Neural progenitor cell (in vitro differentiated cells): ENCODE data around the gene ZNF213. TPM values are rescaled to one million over a fixed set of nuclear protein-coding genes. Genes with fewer than 3 reads are reported as not detected.
A peak's percentile ranks its signal among the peaks of the same experiment; 100 is the strongest.
"Not testable (repeated sequence)": the region's sequence is repeated elsewhere in the genome, so short reads cannot be mapped to it uniquely, and the experiment has no call there.

Source experiments
- DNase-seq: peaks from one replicate; pipeline ENCODE4 v3.0.0-alpha.2; 2016; ENCODE audit warnings: low spot score
- H2AFZ ChIP-seq: fragments of 200-600 bp; sonication (generic); replicated peaks from 2 replicates; pipeline ENCODE4 v1.6.1; 2016; ENCODE audit warnings: antibody characterized with exemption
- H3F3A ChIP-seq: fragments of 200-600 bp; sonication (generic); 2 replicates; pipeline ENCODE4 v1.6.1; 2016; ENCODE audit warnings: antibody characterized with exemption, low read depth
- H3K27ac ChIP-seq: fragments of 200-600 bp; sonication (generic); 2 replicates; pipeline ENCODE4 v1.5.1; 2016; ENCODE audit warnings: mild to moderate bottlenecking
- H3K27me3 ChIP-seq: fragments of 200-600 bp; sonication (generic); 2 replicates; pipeline ENCODE4 v1.6.1; 2016; ENCODE audit warnings: mild to moderate bottlenecking, moderate library complexity
- H3K36me3 ChIP-seq: fragments of 200-600 bp; sonication (generic); 2 replicates; pipeline ENCODE4 v1.5.1; 2016
- H3K4me1 ChIP-seq: fragments of 200-600 bp; sonication (generic); 2 replicates; pipeline ENCODE4 v1.6.1; 2016; ENCODE audit warnings: mixed run types
- H3K4me2 ChIP-seq: fragments of 200-600 bp; sonication (generic); 2 replicates; pipeline ENCODE4 v1.6.1; 2016
- H3K4me3 ChIP-seq: fragments of 200-600 bp; sonication (generic); 2 replicates; pipeline ENCODE4 v1.5.1; 2016
- H3K79me2 ChIP-seq: fragments of 200-600 bp; sonication (generic); 2 replicates; pipeline ENCODE4 v1.6.1; 2016; ENCODE audit warnings: low read depth
- H3K9ac ChIP-seq: fragments of 200-600 bp; sonication (generic); 2 replicates; pipeline ENCODE4 v1.6.1; 2016
- H3K9me3 ChIP-seq: fragments of 200-600 bp; sonication (generic); 2 replicates; pipeline ENCODE4 v1.5.1; 2016; ENCODE audit warnings: low read depth
- H4K20me1 ChIP-seq: fragments of 200-600 bp; sonication (generic); 2 replicates; pipeline ENCODE4 v1.6.1; 2016; ENCODE audit warnings: low read depth
- H3K27ac Mint-ChIP-seq: 3 replicates; pipeline ENCODE4 v1.8.0; 2021; ENCODE audit warnings: mixed read lengths
- H3K27me3 Mint-ChIP-seq: 2 replicates; pipeline ENCODE4 v1.8.0; 2022; ENCODE audit warnings: low read depth, mild to moderate bottlenecking, inconsistent platforms, moderate library complexity, mixed read lengths; ENCODE audit not compliant: insufficient read depth
- H3K36me3 Mint-ChIP-seq: 3 replicates; pipeline ENCODE4 v1.8.0; 2021; ENCODE audit warnings: mixed read lengths
- H3K4me1 Mint-ChIP-seq: 3 replicates; pipeline ENCODE4 v1.8.0; 2021; ENCODE audit warnings: mixed read lengths
- H3K4me3 Mint-ChIP-seq: 3 replicates; pipeline ENCODE4 v1.8.0; 2021; ENCODE audit warnings: mild to moderate bottlenecking, moderate library complexity, mixed read lengths
- H3K9me3 Mint-ChIP-seq: 3 replicates; pipeline ENCODE4 v1.8.0; 2020; ENCODE audit warnings: mixed read lengths
- EZH2 ChIP-seq: fragments of 200-600 bp; sonication (generic); IDR thresholded peaks from 2 replicates; pipeline ENCODE4 v1.6.1; 2017; ENCODE audit warnings: antibody characterized with exemption, mild to moderate bottlenecking, moderate library complexity
- EZH2phosphoT487 ChIP-seq: fragments of 200-600 bp; sonication (generic); IDR thresholded peaks from 2 replicates; pipeline ENCODE4 v1.6.1; 2017; ENCODE audit warnings: antibody characterized with exemption
- total RNA-seq: library from RNA; depleted of rRNA; stranded (reverse); fragments of >200 nt; gene quantifications from 2 replicates; pipeline ENCODE4 v1.2.3, GENCODE V29; 2015; ENCODE audit warnings: low replicate concordance
- TF ChIP-seq, protein P1 (sequence below): fragments of 200-600 bp; sonication (generic); IDR thresholded peaks from 2 replicates; pipeline ENCODE4 v1.5.1; 2017; ENCODE audit warnings: antibody characterized with exemption, mild to moderate bottlenecking

Gene ZNF213
- total RNA-seq, 1 donor from 2014 or later = 1.3 TPM

DNA sequence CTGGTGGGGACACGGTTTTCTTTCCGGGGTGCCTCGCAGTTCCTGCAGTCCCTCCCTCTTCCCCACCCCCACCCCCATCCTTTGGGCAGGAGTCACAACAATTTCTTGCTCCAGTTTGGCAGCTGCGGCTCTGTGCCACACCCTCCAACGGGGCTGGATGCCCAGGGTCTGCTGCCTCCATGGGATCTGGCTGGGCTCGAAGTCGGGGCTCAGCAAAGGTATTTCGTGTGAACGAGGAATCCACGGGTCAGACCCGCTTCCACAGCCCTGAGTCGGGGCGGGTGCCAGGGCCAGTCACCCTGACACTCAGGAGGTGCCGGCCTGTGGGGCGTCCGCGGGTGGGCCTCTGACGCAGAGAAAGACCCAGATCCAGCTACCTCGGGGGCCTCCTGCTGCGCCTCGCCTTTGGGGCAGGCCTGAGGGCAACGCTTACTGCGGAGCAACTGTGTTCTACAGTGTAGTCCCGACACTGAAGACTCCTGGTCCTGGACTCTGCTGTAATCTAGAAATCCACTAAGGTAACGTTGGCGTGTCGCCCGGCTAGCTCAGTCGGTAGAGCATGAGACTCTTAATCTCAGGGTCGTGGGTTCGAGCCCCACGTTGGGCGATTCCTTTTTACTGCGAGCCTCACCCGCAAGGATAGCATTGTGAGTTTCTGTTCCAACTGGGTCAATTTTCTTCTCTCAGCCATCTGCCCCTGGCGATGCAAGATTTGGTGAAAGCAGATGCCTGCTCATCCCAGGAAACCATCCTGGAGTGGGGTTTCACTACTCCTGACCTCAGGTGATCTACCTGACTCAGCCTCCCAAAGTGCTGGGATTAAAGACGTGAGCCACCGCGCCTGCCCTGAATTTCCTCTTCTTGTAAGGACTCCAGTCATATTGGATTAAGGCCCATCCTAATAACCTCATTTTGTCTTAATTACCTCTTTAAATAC lies 40.6 kb downstream of the ZNF213 start:
- Histone ChIP-seq H3K4me1 (peaks cover 22% of the 10 kb centered on the region), H3K36me3 (no peaks in the 10 kb centered on the region), H3K4me2 (peak overlapping the region; percentile 59), H3K9ac (no peak overlapping the region), H3K9me3 (no peaks in the 10 kb centered on the region), H3K4me3 (peak overlapping the region; percentile 48), H3K79me2 (no peaks in the 10 kb centered on the region), H3K27me3 (peaks cover 100% of the 10 kb centered on the region), H3K27ac (no peak overlapping the region), H3F3A (peaks cover 43% of the 10 kb centered on the region), H4K20me1 (peaks cover 22% of the 10 kb centered on the region), H2AFZ (no peak overlapping the region)
- TF ChIP-seq EZH2 (no peak), EZH2phosphoT487 (no peak)
- TF ChIP-seq, protein P1, sequence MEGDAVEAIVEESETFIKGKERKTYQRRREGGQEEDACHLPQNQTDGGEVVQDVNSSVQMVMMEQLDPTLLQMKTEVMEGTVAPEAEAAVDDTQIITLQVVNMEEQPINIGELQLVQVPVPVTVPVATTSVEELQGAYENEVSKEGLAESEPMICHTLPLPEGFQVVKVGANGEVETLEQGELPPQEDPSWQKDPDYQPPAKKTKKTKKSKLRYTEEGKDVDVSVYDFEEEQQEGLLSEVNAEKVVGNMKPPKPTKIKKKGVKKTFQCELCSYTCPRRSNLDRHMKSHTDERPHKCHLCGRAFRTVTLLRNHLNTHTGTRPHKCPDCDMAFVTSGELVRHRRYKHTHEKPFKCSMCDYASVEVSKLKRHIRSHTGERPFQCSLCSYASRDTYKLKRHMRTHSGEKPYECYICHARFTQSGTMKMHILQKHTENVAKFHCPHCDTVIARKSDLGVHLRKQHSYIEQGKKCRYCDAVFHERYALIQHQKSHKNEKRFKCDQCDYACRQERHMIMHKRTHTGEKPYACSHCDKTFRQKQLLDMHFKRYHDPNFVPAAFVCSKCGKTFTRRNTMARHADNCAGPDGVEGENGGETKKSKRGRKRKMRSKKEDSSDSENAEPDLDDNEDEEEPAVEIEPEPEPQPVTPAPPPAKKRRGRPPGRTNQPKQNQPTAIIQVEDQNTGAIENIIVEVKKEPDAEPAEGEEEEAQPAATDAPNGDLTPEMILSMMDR = no peak
- Mint-ChIP-seq H3K4me3 (peak overlapping the region; percentile 65), H3K9me3 (no peaks in the 10 kb centered on the region), H3K4me1 (peaks cover 26% of the 10 kb centered on the region), H3K36me3 (no peaks in the 10 kb centered on the region), H3K27ac (no peak overlapping the region), H3K27me3 (peaks cover 75% of the 10 kb centered on the region)
- DNase-seq = peak; percentile 53

DNA sequence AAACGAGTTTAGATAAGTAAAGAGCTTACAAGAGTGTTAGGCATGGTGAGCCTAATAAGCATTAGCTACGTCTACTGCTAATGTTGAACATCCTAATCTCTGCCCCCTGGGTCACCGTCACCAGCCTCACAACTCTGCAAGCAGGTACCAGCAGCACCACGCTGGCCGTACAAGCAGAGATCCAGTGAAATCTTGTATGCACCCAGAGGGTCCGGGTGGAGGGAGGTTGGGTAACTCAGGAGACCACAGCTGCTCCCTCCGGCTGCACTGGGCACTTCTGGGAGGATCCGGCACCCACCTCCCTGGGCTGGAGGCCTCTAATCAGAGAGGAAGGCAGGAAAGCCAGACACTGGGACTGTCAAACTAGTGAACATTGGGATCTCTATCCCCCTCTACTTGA lies 44.8 kb downstream of the ZNF213 start:
- peaks cover 100% of the 10 kb centered on the region for H3K27me3 ChIP-seq
- no peak overlapping the region for H3K4me2 ChIP-seq
- TF ChIP-seq, protein P1 = no peak
- no peak for TF ChIP-seq EZH2
- TF ChIP-seq EZH2phosphoT487 = no peak
- no peaks in the 10 kb centered on the region for H3K79me2 ChIP-seq
- H3F3A ChIP-seq = peaks cover 36% of the 10 kb centered on the region
- no peaks in the 10 kb centered on the region for H3K9me3 ChIP-seq
- peaks cover 6% of the 10 kb centered on the region for H3K9me3 Mint-ChIP-seq
- H3K36me3 ChIP-seq = no peaks in the 10 kb centered on the region
- no peak overlapping the region for H3K9ac ChIP-seq
- H3K36me3 Mint-ChIP-seq = peaks cover 2% of the 10 kb centered on the region
- H3K4me3 ChIP-seq = no peak overlapping the region
- no peak overlapping the region for H3K27ac Mint-ChIP-seq
- H3K4me1 Mint-ChIP-seq = peaks cover 29% of the 10 kb centered on the region
- DNase-seq = no peak
- peaks cover 76% of the 10 kb centered on the region for H3K27me3 Mint-ChIP-seq
- H3K4me3 Mint-ChIP-seq = peak overlapping the region; percentile 74
- no peak overlapping the region for H2AFZ ChIP-seq
- peaks cover 28% of the 10 kb centered on the region for H4K20me1 ChIP-seq
- H3K4me1 ChIP-seq = peaks cover 7% of the 10 kb centered on the region
- no peak overlapping the region for H3K27ac ChIP-seq

DNA sequence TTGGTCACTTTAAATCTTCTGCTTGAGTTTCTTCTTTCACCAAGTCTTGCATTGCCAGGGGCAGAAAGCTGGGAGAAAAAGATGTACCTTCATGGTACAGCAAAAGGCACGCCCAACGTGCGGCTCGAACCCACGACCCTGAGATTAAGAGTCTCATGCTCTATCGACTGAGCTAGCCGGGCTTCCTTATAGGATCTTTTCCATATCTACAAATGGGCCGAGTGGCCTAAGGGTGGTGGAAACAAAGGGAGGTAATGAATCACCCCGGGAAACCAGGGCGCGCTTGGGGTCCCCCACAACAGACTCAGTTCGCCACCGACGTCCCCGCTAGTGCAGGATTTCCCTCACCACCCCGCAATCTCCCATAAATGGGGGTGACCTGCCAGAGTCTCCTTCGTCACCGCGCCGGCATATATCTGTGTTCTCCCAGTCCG lies 45.6 kb downstream of the ZNF213 start:
- Mint-ChIP-seq H3K27ac (no peak overlapping the region), H3K4me3 (peak overlapping the region; percentile 74), H3K4me1 (peaks cover 29% of the 10 kb centered on the region), H3K36me3 (peaks cover 2% of the 10 kb centered on the region), H3K9me3 (peaks cover 6% of the 10 kb centered on the region), H3K27me3 (peaks cover 71% of the 10 kb centered on the region)
- DNase-seq = no peak
- Histone ChIP-seq H3K4me3 (peak overlapping the region; percentile 29), H3K9me3 (no peaks in the 10 kb centered on the region), H3K4me2 (peak overlapping the region; percentile 63), H3K27me3 (peaks cover 99% of the 10 kb centered on the region), H3K9ac (no peak overlapping the region), H3K36me3 (no peaks in the 10 kb centered on the region), H4K20me1 (peaks cover 22% of the 10 kb centered on the region), H3K27ac (no peak overlapping the region), H3K79me2 (no peaks in the 10 kb centered on the region), H3F3A (peaks cover 33% of the 10 kb centered on the region), H2AFZ (no peak overlapping the region), H3K4me1 (no peaks in the 10 kb centered on the region)
- TF ChIP-seq, protein P1 = no peak
- TF ChIP-seq EZH2phosphoT487 = no peak
- TF ChIP-seq EZH2 = no peak

DNA sequence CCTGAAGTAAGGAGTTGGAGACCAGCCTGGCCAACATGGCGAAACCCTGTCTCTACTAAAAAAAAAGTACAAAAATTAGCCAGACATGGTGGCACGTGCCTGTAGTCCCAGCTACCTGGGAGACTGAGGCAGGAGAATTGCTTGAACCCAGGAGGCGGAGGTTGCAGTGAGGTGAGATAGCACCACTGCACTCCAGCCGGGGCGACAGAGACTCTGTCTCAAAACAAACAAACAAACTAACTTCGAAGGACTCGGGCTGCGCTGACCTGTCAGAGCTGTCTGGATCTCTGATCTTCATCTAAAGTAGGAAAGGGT lies 47.4 kb downstream of the ZNF213 start:
- not testable (repeated sequence) for H3K9ac ChIP-seq, H3K9me3 ChIP-seq, H3K4me1 ChIP-seq, H3K79me2 ChIP-seq, DNase-seq, H3K36me3 Mint-ChIP-seq, H3K27ac ChIP-seq, H3K9me3 Mint-ChIP-seq, H3K36me3 ChIP-seq, H2AFZ ChIP-seq
- Mint-ChIP-seq H3K27ac (peak overlapping the region; percentile 98), H3K4me3 (peak overlapping the region; percentile 93), H3K4me1 (peaks cover 27% of the 10 kb centered on the region), H3K27me3 (peaks cover 58% of the 10 kb centered on the region)
- H3K27me3 ChIP-seq = peaks cover 99% of the 10 kb centered on the region
- H3K4me3 ChIP-seq = peak overlapping the region; percentile 74
- H4K20me1 ChIP-seq = peaks cover 20% of the 10 kb centered on the region
- peaks cover 29% of the 10 kb centered on the region for H3F3A ChIP-seq
- peak overlapping the region; percentile 85 for H3K4me2 ChIP-seq
